Pancreas (tissue), 10 donors: ENCODE results near the gene ORC1. TPM values are rescaled to one million over a fixed set of nuclear protein-coding genes. Genes with fewer than 3 reads are reported as not detected.

Experiments used
- ATAC-seq, 4 donors: fragments of 200-7000 bp; cut with Tn5 transposase; one replicate each; pipeline versions ENCODE4 v1.8.0 to v1.9.1; 2020; ENCODE audit warnings: mild to moderate bottlenecking in 4 of 4, moderate library complexity in 4 of 4
- DNase-seq, 6 donors: peaks; one replicate each; pipeline ENCODE4 v3.0.0-alpha.2; 2020
- FAIRE-seq: peaks from 2 replicates; lab custom pipeline; 2012; peaks lifted over from hg19 to GRCh38; lab: Jason Lieb, UNC
- H3K27ac ChIP-seq, 4 donors: fragments of 200-600 bp; sonication (generic); 1 replicate in 3 of 4; 2 replicates in 1 of 4; pipeline versions ENCODE4 v1.5.0 to v1.8.0; 2020
- H3K27me3 ChIP-seq, 4 donors: fragments of 200-600 bp; one replicate each; pipeline ENCODE4 v1.8.0; 2021
- H3K36me3 ChIP-seq, 3 donors: fragments of 200-600 bp; sonication (generic) in 1 of 3; one replicate each; pipeline versions ENCODE4 v1.5.0 to v1.8.0; 2020 to 2021
- H3K4me1 ChIP-seq, 3 donors: fragments of 200-600 bp; one replicate each; pipeline ENCODE4 v1.8.0; 2021
- H3K4me3 ChIP-seq, 4 donors: fragments of 200-600 bp; sonication (generic) in 2 of 4; one replicate each; pipeline versions ENCODE4 v1.5.0 to v1.8.0; 2020 to 2021
- H3K9me3 ChIP-seq, 4 donors: fragments of 200-600 bp; one replicate each; pipeline ENCODE4 v1.8.0; 2021
- WGBS, 2 donors: extraction: QIAGEN DNeasy Blood & Tissue Kit; methylation state at CpG; one replicate each; pipeline ENCODE4 v1.1.7; 2013; 5-methylcytosine and 5-hydroxymethylcytosine counted together
- intact Hi-C, 3 donors: fragments of 100-400 bp; cut with DNase I; formaldehyde crosslinking; loops; one replicate each; pipeline versions ENCODE4 v1.11.1 to v1.14.2; 2022
- polyA plus RNA-seq, 2 donors: library from polyadenylated mRNA; stranded (reverse); fragments of 200-250 nt; gene quantifications; one replicate each; pipeline ENCODE4 v1.2.3, GENCODE V29; 2013
- total RNA-seq, 6 donors: library from RNA; stranded (reverse); fragmentation: NEBNext Ultra II Directional in 4 of 6; extraction: Animal tissue kit (Norgen Biotek cat#: 25700) in 4 of 6; gene quantifications; one replicate each; pipeline versions ENCODE4 v1.2.1 to v1.2.4, GENCODE V29; 2021 to 2023
- TF ChIP-seq, protein P1 (sequence below), 4 donors: fragments of 200-600 bp; sonication (generic) in 3 of 4; IDR thresholded peaks; one replicate each; pipeline versions ENCODE4 v1.5.0 to v1.8.0; 2021; ENCODE audit warnings: antibody characterized with exemption in 4 of 4
- donor health status: healthy with polysubstance abuse.
- donor health status: DM: no; HTN: no; CAD: no; lungs with moderate emphysema.
- donor health status: DM: no; HTN: no; CAD: no.
- donor health status: control.
- donor health status: control.
- donor health status: Bipolar disorder and iron deficiency.
- donor health status: DM: yes; HTN: yes; CAD: no.
- donor health status: DM: no; HTN: no; CAD: no.
- donor health status: DM: no; HTN: no; CAD: no.
- donor health status: DM: yes; HTN: yes; CAD: no.

ORC1 gene
- total and polyA plus RNA-seq, 8 donors = 0.09 to 0.68 (median 0.30) TPM

GRCh38 chr1:52435650-52436049 lies 31.4 kb upstream of the ORC1 start:
- H3K36me3 ChIP-seq = peaks cover 0 to 34% (median 9%) of the 10 kb centered on the region in 3 donors
- DNase-seq (no peak), FAIRE-seq (no peak), ATAC-seq (no peak)
- intact Hi-C loops = no loop called here
- H3K9me3 ChIP-seq = no peaks in the 10 kb centered on the region
- TF ChIP-seq, protein P1, sequence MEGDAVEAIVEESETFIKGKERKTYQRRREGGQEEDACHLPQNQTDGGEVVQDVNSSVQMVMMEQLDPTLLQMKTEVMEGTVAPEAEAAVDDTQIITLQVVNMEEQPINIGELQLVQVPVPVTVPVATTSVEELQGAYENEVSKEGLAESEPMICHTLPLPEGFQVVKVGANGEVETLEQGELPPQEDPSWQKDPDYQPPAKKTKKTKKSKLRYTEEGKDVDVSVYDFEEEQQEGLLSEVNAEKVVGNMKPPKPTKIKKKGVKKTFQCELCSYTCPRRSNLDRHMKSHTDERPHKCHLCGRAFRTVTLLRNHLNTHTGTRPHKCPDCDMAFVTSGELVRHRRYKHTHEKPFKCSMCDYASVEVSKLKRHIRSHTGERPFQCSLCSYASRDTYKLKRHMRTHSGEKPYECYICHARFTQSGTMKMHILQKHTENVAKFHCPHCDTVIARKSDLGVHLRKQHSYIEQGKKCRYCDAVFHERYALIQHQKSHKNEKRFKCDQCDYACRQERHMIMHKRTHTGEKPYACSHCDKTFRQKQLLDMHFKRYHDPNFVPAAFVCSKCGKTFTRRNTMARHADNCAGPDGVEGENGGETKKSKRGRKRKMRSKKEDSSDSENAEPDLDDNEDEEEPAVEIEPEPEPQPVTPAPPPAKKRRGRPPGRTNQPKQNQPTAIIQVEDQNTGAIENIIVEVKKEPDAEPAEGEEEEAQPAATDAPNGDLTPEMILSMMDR (IDR thresholded peaks at IDR 0.05) = no peak
- H3K4me1 ChIP-seq = no peaks in the 10 kb centered on the region
- no peak overlapping the region for H3K27ac ChIP-seq
- 97 to 100% methylated on average over 1 of the region's 1 CpG for WGBS, 2 donors
- no peak overlapping the region for H3K4me3 ChIP-seq
- no peaks in the 10 kb centered on the region for H3K27me3 ChIP-seq

GRCh38 chr1:52435211-52435610 lies 31.0 kb upstream of the ORC1 start:
- H3K4me3 ChIP-seq = no peak overlapping the region
- H3K36me3 ChIP-seq = peaks cover 0 to 37% (median 9%) of the 10 kb centered on the region in 3 donors
- H3K9me3 ChIP-seq = no peaks in the 10 kb centered on the region
- ATAC-seq (no peak), FAIRE-seq (no peak), DNase-seq (no peak)
- H3K27ac ChIP-seq = no peak overlapping the region
- WGBS, 2 donors = 95 to 96% methylated on average over 1 of the region's 1 CpG
- no peaks in the 10 kb centered on the region for H3K4me1 ChIP-seq
- TF ChIP-seq, protein P1 (IDR thresholded peaks at IDR 0.05) = no peak
- intact Hi-C loops = no loop called here
- no peaks in the 10 kb centered on the region for H3K27me3 ChIP-seq

- WGBS, 2 donors = 96 to 98% methylated on average over 8 of the region's 8 CpGs
- no peak overlapping the region for H3K27ac ChIP-seq
- DNase-seq (no peak), ATAC-seq (no peak), FAIRE-seq (no peak)
- H3K9me3 ChIP-seq = no peaks in the 10 kb centered on the region
- intact Hi-C loops = no loop called here
- no peak overlapping the region for H3K4me3 ChIP-seq
- TF ChIP-seq, protein P1 (IDR thresholded peaks at IDR 0.05) = no peak
- peaks cover 0 to 37% (median 9%) of the 10 kb centered on the region in 3 donors for H3K36me3 ChIP-seq
- H3K4me1 ChIP-seq = no peaks in the 10 kb centered on the region
- H3K27me3 ChIP-seq = no peaks in the 10 kb centered on the region
These were observed 28.6 kb upstream of the ORC1 start for GRCh38 chr1:52432807-52433206.

DNA sequence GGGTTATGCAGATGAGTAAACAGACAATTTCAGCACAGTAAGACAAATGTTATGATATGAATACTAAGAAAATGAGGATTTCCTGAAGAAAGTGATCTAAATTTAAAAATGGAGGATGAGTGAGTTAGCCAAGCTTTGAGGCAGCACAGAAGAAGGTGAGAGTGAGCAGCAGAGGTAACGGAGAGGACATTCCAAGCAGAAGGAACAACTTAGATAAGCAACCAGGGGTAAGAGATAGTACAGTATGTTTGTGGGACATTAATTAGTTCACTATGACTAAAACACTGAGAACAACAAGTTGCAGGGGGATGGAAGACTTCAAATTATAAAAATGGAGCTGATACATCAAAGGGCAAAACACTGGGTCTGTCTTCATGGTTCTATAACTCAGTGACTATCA lies 22.9 kb upstream of the ORC1 start:
- no peak for FAIRE-seq
- DNase-seq = no peak
- Histone ChIP-seq H3K36me3 (peaks cover 0 to 29% (median 9%) of the 10 kb centered on the region in 3 donors), H3K27me3 (no peaks in the 10 kb centered on the region), H3K9me3 (no peaks in the 10 kb centered on the region), H3K27ac (no peak overlapping the region), H3K4me3 (no peak overlapping the region), H3K4me1 (no peaks in the 10 kb centered on the region)
- WGBS, 2 donors = 85% methylated on average over 1 of the region's 1 CpG
- TF ChIP-seq, protein P1 (IDR thresholded peaks at IDR 0.05) = no peak
- intact Hi-C loops = no loop called here
- no peak for ATAC-seq

GRCh38 chr1:52426371-52426770 lies 22.1 kb upstream of the ORC1 start:
- H3K9me3 ChIP-seq = no peaks in the 10 kb centered on the region
- peaks cover 0 to 26% (median 7%) of the 10 kb centered on the region in 3 donors for H3K36me3 ChIP-seq
- WGBS, 2 donors = 83 to 88% methylated on average over 3 of the region's 3 CpGs
- H3K27me3 ChIP-seq = no peaks in the 10 kb centered on the region
- intact Hi-C loops = no loop called here
- H3K4me3 ChIP-seq = no peak overlapping the region
- FAIRE-seq (no peak), ATAC-seq (no peak), DNase-seq (no peak)
- TF ChIP-seq, protein P1 (IDR thresholded peaks at IDR 0.05) = no peak
- H3K27ac ChIP-seq = no peak overlapping the region
- no peaks in the 10 kb centered on the region for H3K4me1 ChIP-seq
